Glomerular visceral epithelial cell (primary cell): ENCODE data around the gene FCER1G.

Experiments
- DNase-seq: peaks from one replicate; pipeline ENCODE4 v3.0.0-alpha.2; 2016; ENCODE audit errors: extremely low spot score

Gene FCER1G

GRCh38 chr1:161188381-161188780 lies 26.7 kb upstream of the FCER1G start:
- no peak for DNase-seq

DNA sequence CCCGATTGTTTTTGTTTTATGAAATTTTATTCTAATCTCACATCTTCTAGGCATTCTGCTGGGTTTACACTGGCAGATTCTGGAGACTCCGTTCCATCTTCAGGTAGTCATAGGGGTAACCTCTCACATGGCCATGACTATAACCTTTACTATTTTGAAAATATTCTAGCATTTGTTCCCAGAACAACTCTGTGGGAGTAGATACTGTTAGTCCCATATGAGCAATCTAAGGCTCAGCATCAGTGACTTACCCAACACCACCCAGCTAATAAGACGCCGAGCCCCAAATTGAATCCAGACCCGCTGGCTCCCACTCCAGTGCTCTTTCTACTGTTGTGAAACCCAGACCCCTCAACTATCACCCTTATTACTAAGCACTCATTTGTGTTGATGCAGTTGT lies 26.1 kb upstream of the FCER1G start:
- DNase-seq = no peak

GRCh38 chr1:161190962-161191521 lies 24.1 kb upstream of the FCER1G start:
- DNase-seq = no peak

GRCh38 chr1:161191971-161192370 lies 23.1 kb upstream of the FCER1G start:
- no peak for DNase-seq

DNA sequence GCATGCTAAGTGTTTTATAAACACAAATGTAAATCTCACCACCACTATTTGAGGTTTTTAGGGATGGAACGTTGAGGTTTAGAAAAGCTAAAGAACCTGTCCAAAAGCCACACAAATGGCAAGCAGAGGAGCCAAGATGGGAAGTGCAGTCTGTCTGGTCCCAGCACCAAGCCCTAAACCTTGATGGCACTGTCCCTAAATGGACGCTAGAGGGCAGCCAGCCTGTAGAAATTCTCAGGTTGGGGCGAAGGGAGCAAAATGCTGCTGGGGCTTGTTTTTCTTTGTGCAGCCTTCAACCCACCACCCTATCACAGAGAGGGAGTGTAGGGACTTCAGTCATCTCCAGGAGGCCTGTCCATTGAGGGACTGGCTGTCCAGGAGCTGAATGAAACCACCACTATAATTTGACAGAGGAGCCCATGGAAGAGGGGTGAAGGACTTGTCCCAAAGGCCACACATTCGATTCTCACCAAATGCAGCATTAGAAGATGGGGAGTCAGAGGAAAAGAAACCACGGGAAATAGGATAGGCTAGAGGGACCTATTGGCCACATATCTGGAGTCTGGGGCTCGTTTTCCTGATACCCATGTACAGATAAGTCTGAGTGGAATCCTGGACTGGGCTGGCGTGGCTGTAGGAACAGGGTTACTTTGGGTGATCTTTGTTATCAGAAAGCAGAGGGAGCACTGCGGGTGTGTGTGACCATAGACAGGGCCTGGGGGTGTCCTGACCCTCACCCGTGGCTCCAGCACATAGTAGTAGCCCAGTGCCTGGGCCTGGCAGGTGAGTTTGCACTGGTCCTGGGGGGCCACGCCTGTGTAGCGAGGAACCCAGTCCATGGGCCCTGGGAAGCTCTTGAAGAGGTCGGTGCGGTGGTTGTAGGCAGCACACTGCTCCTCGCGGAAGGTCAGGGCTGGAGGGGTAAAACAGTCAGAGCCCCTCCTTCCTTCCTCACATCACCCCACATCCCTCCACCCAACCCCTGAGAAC lies 22.3 kb upstream of the FCER1G start:
- peak; percentile 73 for DNase-seq

GRCh38 chr1:161193561-161194235 lies 21.4 kb upstream of the FCER1G start:
- no peak for DNase-seq

- no peak for DNase-seq
Observed at GRCh38 chr1:161195171-161195570, 19.9 kb upstream of the FCER1G start.

GRCh38 chr1:161196111-161196510 lies 19.0 kb upstream of the FCER1G start:
- no peak for DNase-seq

GRCh38 chr1:161196521-161197451 lies 18.3 kb upstream of the FCER1G start:
- no peak for DNase-seq

- no peak for DNase-seq
Observed at GRCh38 chr1:161197560-161198193, 17.4 kb upstream of the FCER1G start.

GRCh38 chr1:161198194-161198896 lies 16.8 kb upstream of the FCER1G start:
- no peak for DNase-seq

DNA sequence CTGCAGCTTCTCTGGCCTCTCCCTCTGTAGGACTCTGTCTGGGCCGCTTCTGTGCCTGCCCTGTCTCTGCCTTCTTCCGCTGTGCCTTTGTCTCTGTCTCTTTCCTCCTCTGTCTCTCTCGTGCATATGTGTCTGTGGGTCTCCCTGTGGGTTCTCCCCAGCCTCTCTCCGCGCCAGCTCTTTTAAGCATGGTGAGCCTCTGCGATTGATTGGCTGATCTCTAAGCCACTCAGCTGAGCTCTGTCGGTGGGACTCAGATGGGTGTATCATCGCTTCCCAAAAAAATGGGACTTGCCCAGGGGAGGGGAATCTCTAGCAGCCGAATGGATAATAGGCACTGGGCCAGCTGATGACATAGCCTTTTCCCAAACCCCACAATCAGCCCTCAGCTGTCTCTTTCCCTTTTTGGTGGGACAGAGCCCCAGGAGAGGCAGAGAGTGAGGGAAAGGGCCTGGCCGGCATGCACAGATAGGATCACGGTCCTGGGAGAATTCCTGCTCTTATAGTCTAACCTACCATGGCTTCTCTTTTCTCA lies 16.1 kb upstream of the FCER1G start, which contains the start of gene ADAMTS4:
ADAMTS4 (minus strand) TSS at position 158 of the 535 bp plus-strand sequence. CDS start 427 bp downstream, outside the sequence.
- DNase-seq = no peak

- DNase-seq = no peak
Observed at GRCh38 chr1:161199506-161200139, 15.5 kb upstream of the FCER1G start.

DNA sequence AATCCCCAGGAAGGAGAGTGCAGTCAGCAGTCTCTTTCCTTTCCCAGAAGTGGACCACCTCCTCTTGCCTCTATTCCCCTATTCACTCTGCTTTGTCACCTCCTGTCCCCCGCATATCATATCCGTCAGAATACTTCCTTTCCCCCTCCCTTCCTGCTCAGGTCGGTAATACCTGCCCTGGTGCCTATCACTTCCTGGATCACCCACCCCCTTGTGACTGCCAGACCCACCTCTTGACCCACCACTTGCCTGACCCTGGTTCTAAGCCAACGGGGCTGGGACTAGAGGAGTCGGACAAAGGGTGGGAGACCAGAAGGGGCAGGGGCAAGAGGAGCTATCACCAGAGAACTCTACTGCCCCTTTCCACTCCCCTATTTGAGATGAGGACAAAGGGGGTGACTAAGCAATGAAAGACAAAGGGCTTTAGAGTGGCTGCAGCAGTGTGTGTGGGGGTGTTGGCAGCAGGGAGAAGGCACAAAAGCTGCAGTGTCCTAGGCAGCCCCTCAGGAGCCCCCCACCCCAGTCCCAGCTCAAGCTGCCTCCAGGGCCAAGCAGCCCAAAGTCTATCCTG lies 14.6 kb upstream of the FCER1G start:
- no peak for DNase-seq

- no peak for DNase-seq
Observed at GRCh38 chr1:161200992-161201835, 13.9 kb upstream of the FCER1G start.

GRCh38 chr1:161201836-161202712 lies 13.0 kb upstream of the FCER1G start, which contains the start of gene NDUFS2:
NDUFS2 (plus strand) TSS chr1:161202367; CDS start chr1:161202386, 19 bp downstream.
- DNase-seq = peak; percentile 99
